Activated T-cell treated with anti-CD3 and anti-CD28 coated beads, Interleukin-2, amount 50 U/mL, for 24 hours (primary cell): ENCODE measurements around the gene OCA2.
"Not testable (repeated sequence)": the region's sequence is repeated elsewhere in the genome, so short reads cannot be mapped to it uniquely, and the experiment has no call there.

ENCODE experiments used
- DNase-seq: peaks from one replicate; pipeline ENCODE4 v3.0.0-alpha.2; 2020
- H3K27ac Mint-ChIP-seq: 2 replicates; pipeline ENCODE4 v1.8.0; 2020; ENCODE audit warnings: mild to moderate bottlenecking, mixed read lengths
- H3K27me3 Mint-ChIP-seq: 2 replicates; pipeline ENCODE4 v1.8.0; 2020; ENCODE audit warnings: mixed read lengths
- H3K36me3 Mint-ChIP-seq: 2 replicates; pipeline ENCODE4 v1.8.0; 2020; ENCODE audit warnings: low read depth, mixed read lengths
- H3K4me1 Mint-ChIP-seq: 2 replicates; pipeline ENCODE4 v1.8.0; 2020; ENCODE audit warnings: low read depth, mixed read lengths
- H3K4me3 Mint-ChIP-seq: 2 replicates; pipeline ENCODE4 v1.8.0; 2020; ENCODE audit warnings: mild to moderate bottlenecking, moderate library complexity, mixed read lengths
- H3K9me3 Mint-ChIP-seq: 2 replicates; pipeline ENCODE4 v1.8.0; 2020; ENCODE audit warnings: mixed read lengths

The OCA2 gene

GRCh38 chr15:28021281-28022039, 77.7 kb downstream of the OCA2 start:
- H3K36me3 Mint-ChIP-seq: no peaks in the 10 kb centered on the region
- no peak for DNase-seq
- no peaks in the 10 kb centered on the region for H3K9me3 Mint-ChIP-seq
- H3K4me1 Mint-ChIP-seq: no peaks in the 10 kb centered on the region
- no peak overlapping the region for H3K4me3 Mint-ChIP-seq
- no peaks in the 10 kb centered on the region for H3K27me3 Mint-ChIP-seq
- no peak overlapping the region for H3K27ac Mint-ChIP-seq

GRCh38 chr15:28020644-28021043, 78.5 kb downstream of the OCA2 start:
- Mint-ChIP-seq H3K27ac (no peak overlapping the region), H3K9me3 (no peaks in the 10 kb centered on the region), H3K36me3 (no peaks in the 10 kb centered on the region), H3K4me3 (no peak overlapping the region), H3K4me1 (no peaks in the 10 kb centered on the region), H3K27me3 (no peaks in the 10 kb centered on the region)
- DNase-seq: no peak

- DNase-seq: no peak
- H3K36me3 Mint-ChIP-seq: no peaks in the 10 kb centered on the region
Observed at GRCh38 chr15:28019594-28020309, 79.4 kb downstream of the OCA2 start.

GRCh38 chr15:28018291-28019044, 80.6 kb downstream of the OCA2 start:
- no peaks in the 10 kb centered on the region for H3K27me3 Mint-ChIP-seq
- H3K4me1 Mint-ChIP-seq: no peaks in the 10 kb centered on the region
- H3K27ac Mint-ChIP-seq: no peak overlapping the region
- no peaks in the 10 kb centered on the region for H3K36me3 Mint-ChIP-seq
- no peak for DNase-seq
- H3K4me3 Mint-ChIP-seq: no peak overlapping the region
- H3K9me3 Mint-ChIP-seq: no peaks in the 10 kb centered on the region

More at GRCh38 chr15:28019594-28020309, 79.4 kb downstream of the OCA2 start:
- H3K27me3 Mint-ChIP-seq: no peaks in the 10 kb centered on the region
- no peaks in the 10 kb centered on the region for H3K4me1 Mint-ChIP-seq
- H3K27ac Mint-ChIP-seq: no peak overlapping the region
- no peaks in the 10 kb centered on the region for H3K9me3 Mint-ChIP-seq
- no peak overlapping the region for H3K4me3 Mint-ChIP-seq

- H3K36me3 Mint-ChIP-seq: no peaks in the 10 kb centered on the region
- no peaks in the 10 kb centered on the region for H3K27me3 Mint-ChIP-seq
- H3K4me1 Mint-ChIP-seq: no peaks in the 10 kb centered on the region
- H3K4me3 Mint-ChIP-seq: no peak overlapping the region
- H3K9me3 Mint-ChIP-seq: no peaks in the 10 kb centered on the region
- no peak for DNase-seq
- H3K27ac Mint-ChIP-seq: no peak overlapping the region
Observed at GRCh38 chr15:28017423-28017924, 81.6 kb downstream of the OCA2 start.

- DNase-seq: no peak
- Mint-ChIP-seq H3K9me3 (no peaks in the 10 kb centered on the region), H3K4me3 (no peak overlapping the region), H3K27me3 (no peaks in the 10 kb centered on the region), H3K36me3 (no peaks in the 10 kb centered on the region), H3K4me1 (no peaks in the 10 kb centered on the region), H3K27ac (no peak overlapping the region)
Observed at GRCh38 chr15:28015855-28016254, 83.3 kb downstream of the OCA2 start.

GRCh38 chr15:28014623-28015200, 84.4 kb downstream of the OCA2 start:
- DNase-seq: no peak
- H3K9me3 Mint-ChIP-seq: no peaks in the 10 kb centered on the region
- H3K4me1 Mint-ChIP-seq: no peaks in the 10 kb centered on the region
- H3K27ac Mint-ChIP-seq: no peak overlapping the region
- H3K4me3 Mint-ChIP-seq: no peak overlapping the region
- H3K27me3 Mint-ChIP-seq: no peaks in the 10 kb centered on the region
- H3K36me3 Mint-ChIP-seq: no peaks in the 10 kb centered on the region

- Mint-ChIP-seq H3K27ac (no peak overlapping the region), H3K4me3 (no peak overlapping the region), H3K4me1 (no peaks in the 10 kb centered on the region), H3K27me3 (no peaks in the 10 kb centered on the region), H3K36me3 (no peaks in the 10 kb centered on the region), H3K9me3 (no peaks in the 10 kb centered on the region)
- no peak for DNase-seq
Observed at GRCh38 chr15:28013976-28014375, 85.1 kb downstream of the OCA2 start.

GRCh38 chr15:28013480-28013879, 85.6 kb downstream of the OCA2 start:
- H3K4me1 Mint-ChIP-seq: no peaks in the 10 kb centered on the region
- no peaks in the 10 kb centered on the region for H3K36me3 Mint-ChIP-seq
- no peak overlapping the region for H3K4me3 Mint-ChIP-seq
- no peaks in the 10 kb centered on the region for H3K27me3 Mint-ChIP-seq
- DNase-seq: no peak
- H3K27ac Mint-ChIP-seq: no peak overlapping the region
- H3K9me3 Mint-ChIP-seq: peaks cover under 1% of the 10 kb centered on the region

- no peak for DNase-seq
- Mint-ChIP-seq H3K4me3 (no peak overlapping the region), H3K27ac (no peak overlapping the region), H3K9me3 (peaks cover 3% of the 10 kb centered on the region), H3K4me1 (no peaks in the 10 kb centered on the region), H3K27me3 (no peaks in the 10 kb centered on the region), H3K36me3 (no peaks in the 10 kb centered on the region)
Observed at GRCh38 chr15:28012231-28012630, 86.9 kb downstream of the OCA2 start.

- not testable (repeated sequence) for H3K9me3 Mint-ChIP-seq, H3K4me3 Mint-ChIP-seq, DNase-seq, H3K27ac Mint-ChIP-seq, H3K36me3 Mint-ChIP-seq, H3K27me3 Mint-ChIP-seq, H3K4me1 Mint-ChIP-seq
Observed at GRCh38 chr15:28008175-28008574, 90.9 kb downstream of the OCA2 start.

- no peaks in the 10 kb centered on the region for H3K36me3 Mint-ChIP-seq
- no peaks in the 10 kb centered on the region for H3K4me1 Mint-ChIP-seq
- no peak overlapping the region for H3K27ac Mint-ChIP-seq
- H3K4me3 Mint-ChIP-seq: no peak overlapping the region
- H3K27me3 Mint-ChIP-seq: peaks cover 4% of the 10 kb centered on the region
- DNase-seq: no peak
- H3K9me3 Mint-ChIP-seq: peaks cover 3% of the 10 kb centered on the region
Observed at GRCh38 chr15:28006116-28006905, 92.8 kb downstream of the OCA2 start.

- Mint-ChIP-seq H3K4me3 (no peak overlapping the region), H3K4me1 (no peaks in the 10 kb centered on the region), H3K9me3 (peaks cover 3% of the 10 kb centered on the region), H3K36me3 (no peaks in the 10 kb centered on the region), H3K27ac (no peak overlapping the region), H3K27me3 (peaks cover 4% of the 10 kb centered on the region)
- DNase-seq: no peak
Observed at GRCh38 chr15:28005004-28005527, 94.0 kb downstream of the OCA2 start.
